ENCODE results near the gene TRIM54.

DNA sequence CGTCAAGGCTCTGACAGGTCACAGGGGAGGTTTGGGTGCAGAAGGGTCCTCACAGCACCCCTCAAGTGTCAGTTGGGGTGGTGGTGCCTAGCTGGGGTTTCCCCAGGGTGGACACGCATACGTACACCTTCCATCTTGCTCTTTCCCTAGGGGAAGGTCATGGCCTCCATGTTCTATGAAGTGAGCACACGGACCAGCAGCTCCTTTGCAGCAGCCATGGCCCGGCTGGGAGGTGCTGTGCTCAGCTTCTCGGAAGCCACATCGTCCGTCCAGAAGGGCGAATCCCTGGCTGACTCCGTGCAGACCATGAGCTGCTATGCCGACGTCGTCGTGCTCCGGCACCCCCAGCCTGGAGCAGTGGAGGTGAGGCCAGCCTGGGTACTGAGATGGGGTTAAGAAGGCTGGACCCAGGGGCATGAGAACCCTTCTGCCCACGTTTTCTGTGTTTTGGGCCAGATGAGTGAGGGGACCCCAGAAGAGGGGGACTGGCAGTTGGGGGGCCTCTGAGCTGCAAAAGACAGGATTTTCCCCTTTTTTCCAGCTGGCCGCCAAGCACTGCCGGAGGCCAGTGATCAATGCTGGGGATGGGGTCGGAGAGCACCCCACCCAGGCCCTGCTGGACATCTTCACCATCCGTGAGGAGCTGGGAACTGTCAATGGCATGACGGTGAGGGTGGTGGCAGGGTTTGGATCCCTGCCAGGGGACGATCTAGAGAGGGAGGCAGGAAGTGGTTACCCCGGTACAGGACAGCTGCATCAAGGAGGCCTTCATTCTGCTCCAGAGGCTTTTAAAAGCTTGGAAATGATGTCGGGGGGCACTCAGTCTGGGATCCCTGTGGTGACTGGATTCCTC is 40.2 kb upstream of the TRIM54 start:
- TF ChIP-seq, protein P1, sequence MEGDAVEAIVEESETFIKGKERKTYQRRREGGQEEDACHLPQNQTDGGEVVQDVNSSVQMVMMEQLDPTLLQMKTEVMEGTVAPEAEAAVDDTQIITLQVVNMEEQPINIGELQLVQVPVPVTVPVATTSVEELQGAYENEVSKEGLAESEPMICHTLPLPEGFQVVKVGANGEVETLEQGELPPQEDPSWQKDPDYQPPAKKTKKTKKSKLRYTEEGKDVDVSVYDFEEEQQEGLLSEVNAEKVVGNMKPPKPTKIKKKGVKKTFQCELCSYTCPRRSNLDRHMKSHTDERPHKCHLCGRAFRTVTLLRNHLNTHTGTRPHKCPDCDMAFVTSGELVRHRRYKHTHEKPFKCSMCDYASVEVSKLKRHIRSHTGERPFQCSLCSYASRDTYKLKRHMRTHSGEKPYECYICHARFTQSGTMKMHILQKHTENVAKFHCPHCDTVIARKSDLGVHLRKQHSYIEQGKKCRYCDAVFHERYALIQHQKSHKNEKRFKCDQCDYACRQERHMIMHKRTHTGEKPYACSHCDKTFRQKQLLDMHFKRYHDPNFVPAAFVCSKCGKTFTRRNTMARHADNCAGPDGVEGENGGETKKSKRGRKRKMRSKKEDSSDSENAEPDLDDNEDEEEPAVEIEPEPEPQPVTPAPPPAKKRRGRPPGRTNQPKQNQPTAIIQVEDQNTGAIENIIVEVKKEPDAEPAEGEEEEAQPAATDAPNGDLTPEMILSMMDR (IDR thresholded peaks at IDR 0.05): no peak
- TF ChIP-seq POLR2A (IDR thresholded peaks at IDR 0.05): no peak
